ENCODE results near the gene CARD11. TPM values are rescaled to one million over a fixed set of nuclear protein-coding genes. Genes with fewer than 3 reads are reported as not detected.

Gene CARD11
- 5.8 TPM for total RNA-seq
- long read RNA-seq, partial matches to known transcripts = 5 of 8 reads
- long read RNA-seq, other reads (novel, unspliced or antisense) = 3 of 8 reads

DNA sequence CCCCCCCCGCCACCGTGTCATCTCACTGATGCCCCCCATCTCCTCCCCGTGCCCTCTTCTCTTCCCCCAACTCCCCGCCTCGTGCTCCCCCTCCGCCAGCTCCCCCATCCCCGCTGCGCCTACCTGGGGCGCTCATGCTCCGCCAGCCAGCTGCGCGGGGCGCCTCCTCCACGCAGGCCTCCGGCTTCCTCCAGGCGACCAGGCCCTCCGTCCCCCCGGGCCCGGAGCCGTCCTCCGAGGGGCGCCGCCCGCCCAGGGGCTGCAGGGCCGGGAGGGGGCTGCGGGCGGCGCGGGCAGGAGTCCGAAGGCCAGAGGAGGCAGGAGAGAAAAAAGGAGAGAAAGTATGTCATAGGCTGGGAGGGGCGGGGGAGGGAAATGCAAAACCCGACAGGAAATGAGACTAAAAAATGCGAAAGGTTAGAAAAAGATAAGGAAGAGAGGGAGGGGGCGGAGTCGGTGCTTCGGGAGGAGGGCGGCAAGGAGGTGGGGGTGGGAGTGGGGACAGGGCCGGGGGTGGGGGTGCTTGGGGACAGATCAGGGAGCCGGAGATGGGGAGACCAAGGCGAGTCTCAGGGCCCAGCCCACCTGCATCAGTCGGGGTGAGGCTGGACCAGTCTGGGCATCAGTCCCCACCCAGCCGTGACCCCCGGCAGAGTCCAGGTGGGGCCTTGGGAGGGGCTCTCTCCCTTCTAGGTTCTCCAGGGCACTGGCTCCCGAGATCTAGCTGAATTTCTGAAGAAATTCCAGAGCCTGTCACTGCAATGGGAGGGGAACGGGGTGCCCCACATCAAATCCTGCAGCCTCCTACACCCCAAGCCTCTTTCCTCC is at the start of gene CARD11:
TSS of gene CARD11 (minus strand) at position 324 of the 828 bp plus-strand sequence. CDS start 85,361 bp downstream, outside the sequence.
- H3K27ac ChIP-seq = no peak within 1 kb of the TSS
- peak; percentile 46 for ATAC-seq

DNA sequence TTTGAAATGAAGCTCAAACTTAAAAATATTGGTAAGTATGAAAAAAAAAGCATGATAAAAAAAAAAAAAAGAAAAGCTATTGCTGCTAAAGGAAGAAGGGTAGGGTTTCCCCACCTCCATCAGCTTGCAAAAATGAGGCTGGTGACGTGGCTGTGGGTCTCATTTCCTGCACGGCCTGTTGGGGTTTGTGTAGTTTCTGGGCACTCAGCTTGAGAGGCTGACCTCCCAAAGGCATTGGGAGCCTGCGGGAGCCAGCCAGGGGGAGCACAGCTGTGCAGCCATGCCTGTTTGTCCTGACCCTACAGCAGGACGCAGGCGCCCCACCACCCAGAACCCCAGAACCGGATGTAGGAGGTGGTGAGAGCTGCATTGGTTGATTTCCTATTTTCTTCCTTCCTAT is 48.8 kb upstream of the CARD11 start:
- no peak overlapping the region for H3K4me3 ChIP-seq
- ATAC-seq (peak; percentile 62), DNase-seq (peak; percentile 66)
- no peaks in the 10 kb centered on the region for H3K4me1 ChIP-seq
- TF ChIP-seq, protein P1, sequence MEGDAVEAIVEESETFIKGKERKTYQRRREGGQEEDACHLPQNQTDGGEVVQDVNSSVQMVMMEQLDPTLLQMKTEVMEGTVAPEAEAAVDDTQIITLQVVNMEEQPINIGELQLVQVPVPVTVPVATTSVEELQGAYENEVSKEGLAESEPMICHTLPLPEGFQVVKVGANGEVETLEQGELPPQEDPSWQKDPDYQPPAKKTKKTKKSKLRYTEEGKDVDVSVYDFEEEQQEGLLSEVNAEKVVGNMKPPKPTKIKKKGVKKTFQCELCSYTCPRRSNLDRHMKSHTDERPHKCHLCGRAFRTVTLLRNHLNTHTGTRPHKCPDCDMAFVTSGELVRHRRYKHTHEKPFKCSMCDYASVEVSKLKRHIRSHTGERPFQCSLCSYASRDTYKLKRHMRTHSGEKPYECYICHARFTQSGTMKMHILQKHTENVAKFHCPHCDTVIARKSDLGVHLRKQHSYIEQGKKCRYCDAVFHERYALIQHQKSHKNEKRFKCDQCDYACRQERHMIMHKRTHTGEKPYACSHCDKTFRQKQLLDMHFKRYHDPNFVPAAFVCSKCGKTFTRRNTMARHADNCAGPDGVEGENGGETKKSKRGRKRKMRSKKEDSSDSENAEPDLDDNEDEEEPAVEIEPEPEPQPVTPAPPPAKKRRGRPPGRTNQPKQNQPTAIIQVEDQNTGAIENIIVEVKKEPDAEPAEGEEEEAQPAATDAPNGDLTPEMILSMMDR (IDR thresholded peaks at IDR 0.05) = no peak
- H3K9me3 ChIP-seq = no peaks in the 10 kb centered on the region
- intact Hi-C loops (cut with DNase I) = no loop called here
- no peaks in the 10 kb centered on the region for H3K36me3 ChIP-seq
- H3K27ac ChIP-seq = no peak overlapping the region
- peaks cover 6% of the 10 kb centered on the region for H3K27me3 ChIP-seq

More for the DNA sequence above, at the start of gene CARD11:
- peaks cover 5% of the 10 kb centered on the region for H3K27me3 ChIP-seq
- no peaks in the 10 kb centered on the region for H3K9me3 ChIP-seq
- H3K36me3 ChIP-seq = no peaks in the 10 kb centered on the region
- DNase-seq = no peak
- TF ChIP-seq, protein P1 (IDR thresholded peaks at IDR 0.05) = no peak
- peak within 1 kb of the TSS; percentile 39 for H3K4me3 ChIP-seq
- H3K4me1 ChIP-seq = no peaks in the 10 kb centered on the region
- intact Hi-C loops (cut with DNase I) = no loop called here

DNA sequence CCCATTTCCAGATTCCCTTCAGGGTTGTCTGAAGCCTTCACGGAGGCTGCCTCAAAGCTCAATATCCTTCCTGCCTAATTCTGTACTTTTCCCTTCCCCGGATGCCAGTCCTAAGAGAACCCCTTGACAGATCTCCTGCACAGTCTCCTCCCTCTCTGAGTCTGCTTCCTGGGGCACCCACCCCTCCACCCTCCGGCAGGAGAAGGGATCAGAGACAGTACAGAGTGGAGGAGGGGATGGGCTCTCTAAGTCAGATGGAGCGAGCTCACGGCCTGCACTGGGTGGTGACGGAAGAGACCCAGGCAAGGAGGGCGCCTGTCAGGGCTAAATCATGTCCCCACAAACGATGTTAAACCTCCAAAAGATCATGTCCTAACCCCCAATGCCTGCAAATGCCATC is 48.0 kb upstream of the CARD11 start:
- no peaks in the 10 kb centered on the region for H3K36me3 ChIP-seq
- H3K27ac ChIP-seq = no peak overlapping the region
- intact Hi-C loops (cut with DNase I) = no loop called here
- ATAC-seq = no peak
- no peaks in the 10 kb centered on the region for H3K9me3 ChIP-seq
- no peaks in the 10 kb centered on the region for H3K4me1 ChIP-seq
- H3K27me3 ChIP-seq = peaks cover 6% of the 10 kb centered on the region
- TF ChIP-seq, protein P1 (IDR thresholded peaks at IDR 0.05) = no peak
- H3K4me3 ChIP-seq = no peak overlapping the region
- no peak for DNase-seq

DNA sequence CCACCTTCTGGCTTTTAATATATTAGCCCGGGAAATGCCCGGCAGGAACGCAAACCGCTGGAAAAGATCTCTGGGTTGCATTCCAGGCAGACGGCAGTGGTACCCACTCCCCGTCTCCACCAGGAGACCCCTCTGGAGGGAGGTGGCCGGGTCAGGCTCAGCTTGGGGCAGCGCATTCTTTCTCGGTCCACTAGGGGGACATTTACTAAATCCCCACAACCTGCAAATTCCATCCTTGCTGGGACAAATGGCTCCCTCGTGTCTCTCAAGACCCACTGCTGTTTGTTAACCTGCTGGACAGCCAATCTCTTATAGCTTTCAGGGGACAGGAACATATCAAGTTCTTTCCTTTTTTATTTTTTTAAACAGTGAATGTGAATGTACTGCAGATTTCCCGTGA is 45.8 kb upstream of the CARD11 start:
- H3K27ac ChIP-seq = no peak overlapping the region
- no peak overlapping the region for H3K4me3 ChIP-seq
- ATAC-seq = no peak
- H3K4me1 ChIP-seq = no peaks in the 10 kb centered on the region
- intact Hi-C loops (cut with DNase I) = no loop called here
- DNase-seq = no peak
- peaks cover 6% of the 10 kb centered on the region for H3K27me3 ChIP-seq
- H3K36me3 ChIP-seq = no peaks in the 10 kb centered on the region
- TF ChIP-seq, protein P1 (IDR thresholded peaks at IDR 0.05) = peak; percentile 49
- H3K9me3 ChIP-seq = no peaks in the 10 kb centered on the region

DNA sequence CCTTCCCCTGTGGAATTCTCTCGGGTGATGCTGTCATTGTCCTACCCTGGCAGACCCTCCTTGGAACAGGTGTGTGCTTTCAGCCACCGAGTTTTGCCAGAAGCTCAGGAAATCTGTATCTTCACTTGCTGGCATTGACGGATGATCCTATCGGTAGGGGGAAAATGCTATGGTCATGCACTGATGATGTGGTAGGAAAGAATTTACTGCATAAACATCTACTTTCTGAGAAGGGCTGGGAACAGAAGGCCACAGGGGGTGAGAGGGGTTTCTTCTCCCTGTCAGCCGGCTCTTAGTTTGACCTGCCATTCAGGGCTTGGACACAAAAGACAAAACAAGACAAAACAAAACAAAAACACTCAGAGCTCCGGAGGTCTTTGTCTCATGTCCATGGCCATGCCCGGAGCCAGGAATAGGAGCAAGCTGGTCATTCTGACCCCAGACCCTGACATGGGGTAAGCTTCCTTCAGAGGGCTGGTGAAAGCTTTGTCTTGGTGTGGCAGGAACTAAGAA is 43.6 kb upstream of the CARD11 start:
- DNase-seq = no peak
- intact Hi-C loops (cut with DNase I) = no loop called here
- Histone ChIP-seq H3K27ac (no peak overlapping the region), H3K4me1 (no peaks in the 10 kb centered on the region), H3K27me3 (peaks cover 6% of the 10 kb centered on the region), H3K36me3 (no peaks in the 10 kb centered on the region), H3K9me3 (no peaks in the 10 kb centered on the region), H3K4me3 (no peak overlapping the region)
- ATAC-seq = no peak
- TF ChIP-seq, protein P1 (IDR thresholded peaks at IDR 0.05) = no peak

All from upper lobe of right lung (tissue), 1 donor.